IPS-20b (cell line): Measurements from ENCODE around the gene TMEM232.

ENCODE experiments used
- H3K27ac ChIP-seq: one replicate; pipeline ENCODE4 v1.5.1; 2013; ENCODE audit warnings: low read length
- H3K27me3 ChIP-seq: 2 replicates; pipeline ENCODE4 v1.6.1; 2013; ENCODE audit warnings: mild to moderate bottlenecking, low read length, inconsistent platforms; ENCODE audit not compliant: insufficient read depth
- H3K36me3 ChIP-seq: 2 replicates; pipeline ENCODE4 v1.6.1; 2013; ENCODE audit warnings: low read depth, mild to moderate bottlenecking, inconsistent platforms, low read length, moderate library complexity; ENCODE audit not compliant: insufficient read depth
- H3K4me1 ChIP-seq: 2 replicates; pipeline ENCODE4 v1.6.1; 2013; ENCODE audit warnings: mild to moderate bottlenecking, control low read depth, inconsistent platforms, low read length, moderate library complexity; ENCODE audit not compliant: insufficient read depth
- H3K4me3 ChIP-seq: 2 replicates; pipeline ENCODE4 v1.5.1; 2013; ENCODE audit warnings: mild to moderate bottlenecking, low read length, inconsistent platforms
- H3K9ac ChIP-seq: 2 replicates; pipeline ENCODE4 v1.6.1; 2013; ENCODE audit warnings: low read depth, mild to moderate bottlenecking, inconsistent platforms, low read length, moderate library complexity
- H3K9me3 ChIP-seq: 2 replicates; pipeline ENCODE4 v1.6.1; 2013; ENCODE audit warnings: mild to moderate bottlenecking, low read depth, low read length, inconsistent platforms; ENCODE audit not compliant: insufficient read depth

Gene TMEM232

GRCh38 chr5:110658006-110658405, 68.5 kb downstream of the TMEM232 start:
- Histone ChIP-seq H3K27me3 (no peaks in the 10 kb centered on the region), H3K27ac (no peak overlapping the region), H3K9ac (no peak overlapping the region), H3K9me3 (no peaks in the 10 kb centered on the region), H3K4me1 (peaks cover 3% of the 10 kb centered on the region; the same call in 1 of the 2 replicates), H3K4me3 (no peak overlapping the region), H3K36me3 (no peaks in the 10 kb centered on the region)

GRCh38 chr5:110653231-110653970, 73.1 kb downstream of the TMEM232 start:
- H3K4me3 ChIP-seq = no peak overlapping the region
- H3K36me3 ChIP-seq = no peaks in the 10 kb centered on the region
- H3K27me3 ChIP-seq = no peaks in the 10 kb centered on the region
- H3K9me3 ChIP-seq = no peaks in the 10 kb centered on the region
- H3K9ac ChIP-seq = no peak overlapping the region
- no peaks in the 10 kb centered on the region for H3K4me1 ChIP-seq
- H3K27ac ChIP-seq = no peak overlapping the region

- Histone ChIP-seq H3K27ac (no peak overlapping the region), H3K9ac (no peak overlapping the region), H3K4me3 (no peak overlapping the region), H3K27me3 (no peaks in the 10 kb centered on the region), H3K9me3 (no peaks in the 10 kb centered on the region), H3K36me3 (no peaks in the 10 kb centered on the region), H3K4me1 (no peaks in the 10 kb centered on the region)
Observed at GRCh38 chr5:110651507-110651906, 75.0 kb downstream of the TMEM232 start.

- Histone ChIP-seq H3K4me1 (no peaks in the 10 kb centered on the region), H3K4me3 (no peak overlapping the region), H3K27ac (no peak overlapping the region), H3K9me3 (no peaks in the 10 kb centered on the region), H3K36me3 (no peaks in the 10 kb centered on the region), H3K27me3 (no peaks in the 10 kb centered on the region), H3K9ac (no peak overlapping the region)
Observed at GRCh38 chr5:110644357-110644756, 82.1 kb downstream of the TMEM232 start.

GRCh38 chr5:110638970-110639902, 87.2 kb downstream of the TMEM232 start:
- H3K4me3 ChIP-seq = no peak overlapping the region
- H3K27me3 ChIP-seq = no peaks in the 10 kb centered on the region
- no peak overlapping the region for H3K9ac ChIP-seq
- H3K27ac ChIP-seq = no peak overlapping the region
- H3K4me1 ChIP-seq = no peaks in the 10 kb centered on the region
- no peaks in the 10 kb centered on the region for H3K9me3 ChIP-seq
- H3K36me3 ChIP-seq = no peaks in the 10 kb centered on the region

GRCh38 chr5:110634475-110634874, 92.0 kb downstream of the TMEM232 start:
- no peaks in the 10 kb centered on the region for H3K36me3 ChIP-seq
- H3K27ac ChIP-seq = no peak overlapping the region
- H3K9me3 ChIP-seq = no peaks in the 10 kb centered on the region
- H3K4me1 ChIP-seq = no peaks in the 10 kb centered on the region
- H3K4me3 ChIP-seq = no peak overlapping the region
- H3K27me3 ChIP-seq = no peaks in the 10 kb centered on the region
- H3K9ac ChIP-seq = no peak overlapping the region

GRCh38 chr5:110631236-110631635, 95.2 kb downstream of the TMEM232 start:
- no peaks in the 10 kb centered on the region for H3K9me3 ChIP-seq
- H3K4me1 ChIP-seq = no peaks in the 10 kb centered on the region
- H3K9ac ChIP-seq = no peak overlapping the region
- H3K4me3 ChIP-seq = no peak overlapping the region
- H3K27ac ChIP-seq = no peak overlapping the region
- H3K36me3 ChIP-seq = no peaks in the 10 kb centered on the region
- H3K27me3 ChIP-seq = no peaks in the 10 kb centered on the region

GRCh38 chr5:110630350-110630749, 96.1 kb downstream of the TMEM232 start:
- Histone ChIP-seq H3K4me3 (no peak overlapping the region), H3K4me1 (no peaks in the 10 kb centered on the region), H3K9me3 (no peaks in the 10 kb centered on the region), H3K27me3 (no peaks in the 10 kb centered on the region), H3K27ac (no peak overlapping the region), H3K9ac (no peak overlapping the region), H3K36me3 (no peaks in the 10 kb centered on the region)

GRCh38 chr5:110625376-110625999, 101.0 kb downstream of the TMEM232 start:
- Histone ChIP-seq H3K27ac (no peak overlapping the region), H3K4me1 (no peaks in the 10 kb centered on the region), H3K9me3 (no peaks in the 10 kb centered on the region), H3K27me3 (no peaks in the 10 kb centered on the region), H3K36me3 (no peaks in the 10 kb centered on the region), H3K9ac (no peak overlapping the region), H3K4me3 (no peak overlapping the region)

GRCh38 chr5:110623874-110624273, 102.6 kb downstream of the TMEM232 start:
- no peaks in the 10 kb centered on the region for H3K4me1 ChIP-seq
- H3K9ac ChIP-seq = no peak overlapping the region
- no peaks in the 10 kb centered on the region for H3K27me3 ChIP-seq
- H3K36me3 ChIP-seq = no peaks in the 10 kb centered on the region
- no peak overlapping the region for H3K4me3 ChIP-seq
- H3K9me3 ChIP-seq = no peaks in the 10 kb centered on the region; the same call in 1 of the 2 replicates
- H3K27ac ChIP-seq = no peak overlapping the region

GRCh38 chr5:110618941-110619340, 107.5 kb downstream of the TMEM232 start:
- no peaks in the 10 kb centered on the region for H3K27me3 ChIP-seq
- peaks cover 13% of the 10 kb centered on the region for H3K9me3 ChIP-seq
- H3K9ac ChIP-seq = no peak overlapping the region
- no peak overlapping the region for H3K27ac ChIP-seq
- no peaks in the 10 kb centered on the region for H3K36me3 ChIP-seq
- H3K4me1 ChIP-seq = no peaks in the 10 kb centered on the region
- H3K4me3 ChIP-seq = no peak overlapping the region
